Cerebellar cortex (tissue), 1 donor: ENCODE measurements around the gene SHQ1.

Experiments used
- DNase-seq: peaks from one replicate; pipeline ENCODE4 v3.0.0-alpha.2; 2015; ENCODE audit warnings: low spot score

The SHQ1 gene

GRCh38 chr3:72847751-72848702 is at the start of gene SHQ1:
TSS of gene SHQ1 (minus strand) at chr3:72848445. CDS start at chr3:72848340, 105 bp downstream.
- DNase-seq: peak; percentile 95

GRCh38 chr3:72897758-72898007 is 49.4 kb upstream of the SHQ1 start:
- no peak for DNase-seq

- DNase-seq: no peak
Observed at GRCh38 chr3:72896996-72897757, 48.9 kb upstream of the SHQ1 start.

- no peak for DNase-seq
Observed at GRCh38 chr3:72894976-72895552, 46.8 kb upstream of the SHQ1 start.

GRCh38 chr3:72892870-72893269 is 44.6 kb upstream of the SHQ1 start:
- no peak for DNase-seq

GRCh38 chr3:72892081-72892775 is 44.0 kb upstream of the SHQ1 start:
- no peak for DNase-seq

- DNase-seq: no peak
Observed at GRCh38 chr3:72891053-72891855, 43.0 kb upstream of the SHQ1 start.

- no peak for DNase-seq
Observed at GRCh38 chr3:72890166-72890925, 42.1 kb upstream of the SHQ1 start.

- no peak for DNase-seq
Observed at GRCh38 chr3:72889310-72890165, 41.3 kb upstream of the SHQ1 start.

GRCh38 chr3:72888546-72889309 is 40.5 kb upstream of the SHQ1 start:
- DNase-seq: peak; percentile 37

- peak; percentile 62 for DNase-seq
Observed at GRCh38 chr3:72887705-72888545, 39.7 kb upstream of the SHQ1 start, which contains the start of gene GXYLT2. TSS of gene GXYLT2 (plus strand) at chr3:72888046. CDS start at chr3:72888234, 188 bp downstream.

- DNase-seq: no peak
Observed at GRCh38 chr3:72887343-72887704, 39.1 kb upstream of the SHQ1 start.

GRCh38 chr3:72872183-72872582 is 23.9 kb upstream of the SHQ1 start:
- no peak for DNase-seq

- DNase-seq: no peak
Observed at GRCh38 chr3:72862314-72863090, 14.3 kb upstream of the SHQ1 start.

- DNase-seq: no peak
Observed at GRCh38 chr3:72860846-72861245, 12.6 kb upstream of the SHQ1 start.

GRCh38 chr3:72860053-72860452 is 11.8 kb upstream of the SHQ1 start:
- DNase-seq: no peak

GRCh38 chr3:72855001-72855400 is 6.8 kb upstream of the SHQ1 start:
- DNase-seq: no peak
